SKM-1 treated with dmso at 0.1 percent for 144 hours (cell line): ENCODE data around the gene LYG2.
"Not testable (repeated sequence)": the region's sequence is repeated elsewhere in the genome, so short reads cannot be mapped to it uniquely, and the experiment has no call there.

ENCODE experiments used
- DNase-seq: peaks from one replicate; lab custom pipeline; 2025; ENCODE audit not compliant: unreplicated experiment; lab: John Stamatoyannopoulos, UW

LYG2 gene, protein sequence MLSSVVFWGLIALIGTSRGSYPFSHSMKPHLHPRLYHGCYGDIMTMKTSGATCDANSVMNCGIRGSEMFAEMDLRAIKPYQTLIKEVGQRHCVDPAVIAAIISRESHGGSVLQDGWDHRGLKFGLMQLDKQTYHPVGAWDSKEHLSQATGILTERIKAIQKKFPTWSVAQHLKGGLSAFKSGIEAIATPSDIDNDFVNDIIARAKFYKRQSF

DNA sequence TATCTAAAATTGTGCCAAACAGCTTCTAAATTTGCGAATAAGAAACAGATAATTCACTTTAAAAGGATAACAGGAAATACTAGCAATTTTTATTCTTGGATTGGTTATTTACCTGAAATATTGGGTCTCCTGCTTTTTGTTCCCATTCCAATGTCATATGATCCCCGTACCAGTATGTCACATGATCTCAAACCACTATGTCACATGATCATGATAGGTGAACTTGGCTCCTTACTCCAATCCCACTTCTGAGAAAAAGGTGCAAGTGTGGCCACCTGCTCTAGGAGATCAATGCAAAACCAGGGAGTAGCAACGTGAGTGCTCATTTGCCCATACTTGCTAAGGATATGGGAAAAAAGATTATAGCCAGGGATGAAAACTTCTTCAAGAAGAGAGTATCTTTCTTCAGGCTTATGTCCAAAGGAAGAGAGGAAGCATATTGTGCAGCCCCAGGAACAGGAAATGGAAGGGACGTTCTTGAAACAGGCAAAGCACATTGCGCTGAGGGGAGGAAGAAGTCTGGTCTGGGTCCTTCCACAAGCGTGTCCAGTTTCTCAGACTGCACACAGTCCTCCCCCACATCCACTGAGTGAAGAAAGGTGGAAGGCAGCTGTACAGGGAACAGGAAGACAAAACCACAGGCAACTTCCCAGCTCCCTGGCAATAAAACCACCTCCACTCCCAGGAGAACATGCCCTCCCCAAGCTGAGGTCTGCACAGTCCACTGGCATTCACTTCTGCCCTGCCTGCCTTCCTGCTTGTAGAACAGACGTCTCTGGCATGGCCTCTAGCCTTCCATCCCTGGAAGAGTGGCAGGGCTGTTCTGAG, at the start of gene LYG2:
LYG2 (minus strand) TSS at position 176 of the 828 bp plus-strand sequence. CDS start 1,406 bp downstream, outside the sequence.
- no peak for DNase-seq

DNA sequence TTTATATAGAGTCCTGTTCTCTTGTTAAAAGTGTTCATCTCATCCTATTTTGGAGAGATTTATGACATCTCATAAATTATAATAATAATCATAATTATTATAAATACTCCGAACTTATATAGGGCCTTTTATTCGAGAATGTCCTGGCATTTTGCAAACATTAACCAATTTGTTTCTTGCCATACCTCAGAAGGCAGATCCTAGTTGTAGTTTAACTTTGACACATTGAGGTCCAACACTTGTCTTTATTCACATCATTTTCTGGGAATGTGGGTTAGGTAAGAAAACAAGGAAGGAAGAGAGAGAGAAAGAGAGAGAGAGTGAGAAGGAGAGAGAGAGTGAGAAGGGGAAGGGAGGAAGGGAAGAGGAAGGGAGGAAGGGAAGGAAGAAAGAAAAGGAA, 45.6 kb upstream of the LYG2 start, which contains the start of gene LYG1:
LYG1 (minus strand) TSS at position 101 of the 400 bp plus-strand sequence. CDS start 5,527 bp downstream, outside the sequence.
- DNase-seq = not testable (repeated sequence)

DNA sequence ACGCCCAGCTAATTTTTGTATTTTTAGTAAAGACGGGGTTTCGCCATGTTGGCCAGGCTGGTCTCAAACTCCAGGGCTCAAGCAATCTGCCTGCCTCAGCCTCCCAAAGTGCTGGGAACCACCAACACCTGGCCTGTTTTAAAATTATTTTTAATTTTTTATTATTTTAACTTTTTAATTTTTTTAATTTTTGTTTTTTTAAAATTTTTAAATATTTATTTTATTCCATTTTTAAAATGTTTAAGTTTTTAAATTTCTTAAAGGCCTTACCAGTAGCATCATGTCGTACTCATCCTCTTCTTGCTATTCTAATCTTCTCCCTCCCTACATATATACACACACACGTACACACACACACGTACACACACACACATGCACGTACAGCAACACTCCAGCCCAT, 44.1 kb upstream of the LYG2 start:
- DNase-seq = no peak

DNA sequence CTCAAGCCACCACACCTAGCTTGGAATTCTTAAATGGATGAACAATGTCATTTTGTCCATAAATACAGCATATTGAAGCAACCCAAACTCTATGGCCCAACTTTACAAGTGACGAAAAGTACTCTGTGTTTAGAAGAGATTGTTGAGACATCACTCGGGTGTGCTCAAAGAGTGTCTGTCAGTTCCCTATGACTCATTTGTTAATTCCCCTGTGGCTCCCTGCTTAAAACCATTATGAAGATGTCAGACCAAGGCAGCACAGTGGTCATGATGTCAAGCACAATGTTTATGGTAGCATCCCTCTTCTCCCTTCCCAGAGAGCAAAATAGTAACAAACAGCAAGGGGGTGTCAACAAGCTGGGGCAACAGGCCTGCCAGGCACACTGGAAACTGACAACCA, 42.5 kb upstream of the LYG2 start:
- DNase-seq = no peak

DNA sequence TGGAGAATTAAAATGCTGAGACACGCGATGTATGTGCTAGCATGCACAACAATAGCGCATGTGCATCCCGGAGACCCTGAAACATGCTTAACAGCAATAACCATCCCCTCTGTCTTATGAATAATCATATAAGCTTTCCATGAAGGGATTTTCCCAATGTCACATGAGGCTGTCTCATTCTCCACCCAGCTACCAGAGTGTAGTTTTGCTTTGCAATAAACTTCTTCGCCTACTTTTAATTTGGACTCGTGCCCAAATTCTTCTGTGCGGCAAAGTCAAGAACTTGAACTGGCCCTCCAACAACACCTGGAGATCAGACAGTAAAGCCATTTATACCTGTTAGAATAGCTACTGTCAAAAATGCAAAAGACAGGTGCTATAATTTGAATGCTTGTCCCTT, 30.1 kb upstream of the LYG2 start:
- no peak for DNase-seq

DNA sequence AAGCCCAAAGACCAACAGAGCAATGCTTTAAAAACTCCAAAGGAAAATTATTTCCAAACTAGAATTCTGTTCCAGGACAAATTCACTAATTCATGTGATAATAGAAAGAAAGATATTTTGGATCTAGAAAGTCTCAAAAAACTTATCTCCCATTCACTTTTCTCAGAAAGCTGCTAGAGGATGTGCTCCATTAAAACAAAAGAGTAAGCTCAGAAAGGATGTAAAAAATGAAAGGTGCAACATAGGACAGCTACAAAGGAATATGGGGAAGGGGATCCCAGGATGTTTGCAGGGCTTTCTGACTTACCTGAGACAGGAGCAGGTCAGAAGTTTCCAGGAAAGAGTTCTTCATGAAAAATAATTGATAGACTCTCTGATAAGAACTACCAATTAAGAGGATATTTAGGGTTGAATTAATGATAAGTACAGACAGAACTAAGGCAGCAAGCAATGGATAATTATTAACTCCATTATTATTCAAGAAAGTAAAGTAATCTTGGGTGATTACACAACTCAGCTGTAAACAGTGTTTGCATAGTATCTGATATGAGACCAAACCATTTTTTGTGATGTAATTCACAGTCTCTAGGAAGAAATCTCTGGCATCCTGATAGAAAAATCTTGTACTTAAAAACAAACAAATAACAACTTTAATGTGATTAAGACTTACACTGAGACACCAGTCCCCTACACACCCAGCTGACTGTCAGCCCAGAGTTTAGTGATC, 24.7 kb upstream of the LYG2 start:
- no peak for DNase-seq

DNA sequence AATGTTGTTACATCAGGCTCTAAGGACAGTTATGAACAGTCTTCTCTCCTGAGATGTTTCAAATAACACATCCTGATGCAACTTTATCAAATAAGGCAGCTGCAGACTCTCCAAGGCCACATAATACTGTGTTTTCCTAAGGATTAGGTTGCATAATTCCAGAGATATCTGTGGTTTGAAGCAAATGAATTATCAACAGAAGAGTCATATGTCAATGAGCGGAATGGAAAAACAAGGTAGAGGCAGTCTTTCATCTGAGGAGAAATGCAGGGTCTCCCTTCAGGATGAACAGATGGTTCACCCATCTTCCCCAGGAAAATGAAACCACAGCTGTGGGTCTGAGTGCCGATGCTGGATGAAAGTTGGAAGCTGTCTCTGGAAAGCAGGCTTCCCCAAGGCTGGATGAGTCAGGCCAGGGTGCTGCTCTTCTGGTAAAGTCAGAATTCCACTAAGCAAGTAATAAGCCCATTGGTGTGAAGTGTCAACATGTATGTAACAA, 23.4 kb upstream of the LYG2 start:
- no peak for DNase-seq

DNA sequence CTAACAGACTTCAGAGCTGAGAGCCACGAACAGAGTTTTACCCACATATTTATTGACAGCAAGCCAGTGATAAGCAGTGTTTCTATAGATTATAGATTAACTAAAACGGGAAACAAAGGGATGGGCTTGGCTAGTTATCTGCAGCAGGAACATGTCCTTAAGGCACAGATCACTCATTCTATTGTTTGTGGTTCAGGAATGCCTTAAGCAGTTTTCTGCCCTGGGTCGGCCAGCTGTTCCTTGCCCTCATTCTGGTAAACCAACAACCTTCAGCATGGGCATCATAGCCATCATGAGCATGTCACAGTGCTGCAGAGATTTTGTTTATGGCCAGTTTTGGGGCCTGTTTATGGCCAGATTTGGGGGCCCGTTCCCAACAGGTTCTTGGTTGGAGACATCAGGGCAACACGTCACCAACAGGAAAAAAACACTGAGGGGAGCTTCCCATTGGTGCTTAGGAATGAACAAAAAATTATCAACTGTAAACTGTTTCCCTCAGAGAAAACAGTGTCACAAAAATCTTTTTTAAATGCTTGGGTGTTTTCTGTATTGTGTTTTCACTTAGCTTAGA, 22.8 kb upstream of the LYG2 start:
- DNase-seq = not testable (repeated sequence)

DNA sequence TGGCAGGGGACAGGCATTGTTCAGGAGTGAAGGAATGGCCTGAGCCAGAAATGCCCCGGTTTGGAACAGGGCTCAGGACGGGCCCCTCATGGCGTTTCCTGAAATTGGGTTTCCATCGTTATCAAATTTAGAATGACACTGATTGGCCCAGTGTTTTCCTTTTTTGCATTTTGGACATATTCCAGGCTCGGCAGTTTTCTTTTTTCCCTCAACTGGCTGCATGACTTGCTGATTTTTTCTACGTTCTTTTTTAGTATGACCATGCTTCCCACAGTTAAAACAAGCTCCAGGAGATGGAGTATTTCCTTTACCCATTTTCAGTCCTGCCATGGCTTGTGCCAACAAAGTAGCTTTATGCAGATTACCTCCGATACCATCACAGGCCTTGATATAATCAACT, 20.4 kb upstream of the LYG2 start:
- no peak for DNase-seq

DNA sequence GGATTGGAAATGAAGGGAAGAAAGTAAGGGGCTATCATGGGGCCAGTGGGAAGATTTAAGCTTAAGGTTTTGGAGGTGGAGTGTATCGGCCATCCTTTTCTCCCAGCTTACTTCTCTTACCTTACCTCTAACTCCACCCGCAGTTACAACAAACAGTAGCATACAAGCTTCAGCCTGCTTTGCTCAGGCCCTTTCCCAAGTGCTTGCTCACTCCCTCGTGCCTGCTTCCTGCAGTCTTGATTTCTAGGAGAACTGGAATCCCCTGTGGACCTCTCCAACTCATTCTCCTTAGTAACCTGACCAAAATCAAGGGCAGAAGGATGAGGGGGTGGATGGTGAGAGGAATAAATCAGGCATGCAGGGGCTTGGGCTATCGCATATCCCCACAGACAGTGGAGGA, 5.8 kb upstream of the LYG2 start:
- DNase-seq = no peak

DNA sequence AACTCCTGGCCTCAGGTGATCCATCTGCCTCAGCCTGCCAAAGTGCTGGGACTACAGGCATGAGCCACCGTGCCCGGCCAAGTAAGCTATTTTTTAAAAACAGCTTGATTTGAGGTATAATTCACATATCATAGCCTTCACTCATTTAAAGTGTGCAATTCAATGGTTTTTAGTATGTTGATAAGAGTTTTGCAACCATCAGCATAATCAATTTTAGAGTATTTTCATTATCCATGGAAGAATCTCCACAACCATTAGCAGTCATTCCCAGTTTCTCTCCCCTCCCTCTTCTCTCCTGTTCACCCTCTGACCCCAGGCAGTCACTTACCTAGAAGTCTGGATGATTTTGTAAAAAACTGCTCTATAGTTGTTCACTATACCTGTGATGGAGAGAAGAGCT, 4.7 kb upstream of the LYG2 start:
- DNase-seq = no peak

DNA sequence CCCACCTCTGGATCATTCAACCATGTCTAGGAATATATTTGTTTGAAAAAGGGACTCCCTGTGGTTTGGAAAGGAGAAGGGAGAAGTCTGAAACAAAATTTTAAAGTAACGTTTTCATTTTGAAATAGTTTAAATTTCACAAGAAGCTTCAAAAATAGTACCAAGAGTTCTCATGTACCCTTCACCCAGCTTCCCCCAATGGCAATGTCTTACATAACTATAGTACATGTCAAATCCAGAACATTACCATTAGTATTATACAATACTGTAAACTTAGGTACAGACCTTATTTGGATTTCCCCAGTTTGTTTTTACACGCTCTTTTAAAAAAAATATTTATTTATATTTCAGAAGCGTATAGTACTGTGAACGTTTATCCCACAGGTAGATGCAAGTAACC, 4.0 kb upstream of the LYG2 start:
- no peak for DNase-seq

DNA sequence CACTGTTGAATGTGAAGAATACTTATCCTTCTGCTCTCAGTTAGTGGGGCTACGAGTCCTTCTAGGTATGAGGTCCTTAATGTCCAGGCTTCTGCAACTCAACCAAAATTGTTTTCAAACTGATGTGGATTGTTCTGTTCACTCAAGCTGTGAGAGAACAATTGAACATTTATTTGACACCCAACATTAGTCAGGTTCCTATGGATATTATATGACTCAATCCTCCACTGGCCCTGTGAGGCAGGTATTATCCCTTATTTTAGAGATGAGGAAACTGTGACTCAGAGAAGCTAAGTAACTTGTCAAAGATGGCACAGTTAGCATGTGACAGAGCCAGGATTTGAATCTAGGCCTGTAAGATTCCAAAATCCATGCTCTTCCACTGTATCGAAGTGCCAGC, 1.2 kb upstream of the LYG2 start:
- no peak for DNase-seq

DNA sequence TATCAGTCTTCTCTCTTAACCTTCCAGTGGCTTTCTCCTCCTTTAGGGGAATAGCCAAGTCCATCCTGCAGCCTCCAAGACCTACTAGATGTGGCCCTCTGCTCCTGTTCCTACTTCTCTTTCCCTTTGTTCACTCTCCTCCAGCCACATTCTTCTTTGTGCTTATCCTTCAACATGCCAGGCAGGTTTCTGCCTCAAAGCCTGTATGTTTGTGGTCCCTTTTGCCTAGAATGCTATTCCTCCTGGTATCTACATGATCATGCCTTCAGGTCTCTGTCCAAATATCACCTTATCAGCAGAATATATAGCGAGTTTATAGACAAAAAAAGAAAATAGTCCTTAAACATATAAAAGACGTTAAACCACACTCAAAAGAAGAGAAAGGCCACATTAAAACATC, 5.5 kb downstream of the LYG2 start:
- no peak for DNase-seq

DNA sequence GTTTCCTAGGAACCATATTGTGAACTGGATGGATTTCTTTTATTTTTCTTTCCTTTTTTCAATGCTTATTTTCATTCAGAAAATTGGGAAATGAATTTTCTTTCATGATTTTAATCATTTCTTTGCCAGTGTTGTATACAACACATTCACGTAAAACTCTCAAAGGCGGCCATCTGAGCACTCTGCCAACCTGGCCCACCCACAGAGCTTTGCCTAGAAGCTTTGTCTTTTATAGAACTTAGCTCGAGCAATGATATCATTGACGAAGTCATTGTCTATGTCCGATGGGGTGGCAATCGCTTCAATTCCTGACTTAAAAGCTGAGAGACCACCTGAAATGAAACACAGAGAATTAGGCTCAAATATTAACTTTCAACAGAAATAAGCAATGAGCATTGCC, 13.3 kb downstream of the LYG2 start:
- no peak for DNase-seq

DNA sequence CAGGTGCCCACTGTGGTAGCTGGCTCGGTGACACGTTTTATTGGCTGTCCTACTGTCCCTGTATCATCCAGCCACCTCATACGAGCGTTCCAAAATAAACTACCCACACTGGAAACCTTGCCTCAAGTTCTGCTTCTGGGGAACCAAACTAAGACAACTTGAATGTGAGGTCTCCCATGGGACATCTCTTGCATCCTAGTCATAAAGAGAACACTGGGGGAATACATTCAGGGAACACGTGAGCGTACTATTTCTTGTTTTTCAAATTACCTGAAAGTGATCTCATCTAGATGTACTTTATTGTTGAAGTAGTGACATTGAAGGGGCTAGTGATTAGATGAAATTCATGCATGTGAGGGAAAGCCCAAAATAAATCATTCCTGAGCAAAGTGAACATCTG, 15.0 kb downstream of the LYG2 start:
- no peak for DNase-seq

DNA sequence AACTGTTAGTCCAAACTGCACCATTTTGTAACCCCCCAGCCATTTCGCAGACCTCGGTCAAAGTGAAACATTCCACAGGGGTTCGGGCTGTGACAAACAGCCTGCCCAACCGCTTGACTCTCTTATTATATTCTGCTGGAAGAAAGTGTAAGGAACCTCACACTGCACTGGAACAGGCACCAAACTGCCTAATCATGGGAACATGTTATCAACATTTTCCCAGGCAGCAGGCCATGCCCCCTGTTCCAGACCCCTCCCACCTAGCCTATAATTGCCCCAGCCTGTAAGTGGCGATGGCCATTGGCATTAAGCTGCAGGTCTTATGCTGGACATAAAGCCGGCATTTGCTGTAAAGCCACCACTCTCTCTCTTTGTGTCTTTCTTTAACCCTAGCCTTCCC, 16.9 kb downstream of the LYG2 start:
- no peak for DNase-seq

DNA sequence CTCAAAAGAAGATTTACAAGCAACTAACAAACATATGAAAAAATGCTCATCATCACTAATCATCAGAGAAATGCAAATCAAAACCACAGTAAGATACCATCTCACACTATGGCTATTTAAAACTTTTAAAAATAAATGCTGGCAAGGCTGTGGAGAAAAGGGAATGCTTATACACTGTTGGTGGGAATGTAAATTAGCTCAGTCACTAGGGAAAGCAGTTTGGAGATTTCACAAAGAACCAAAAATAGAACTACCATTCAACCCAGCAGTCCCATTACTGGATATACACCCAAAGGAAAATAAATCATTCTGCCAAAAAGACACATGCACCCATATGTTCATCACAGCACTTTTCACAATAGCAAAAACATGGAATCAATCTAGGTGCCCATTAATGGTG, 22.3 kb downstream of the LYG2 start:
- DNase-seq = not testable (repeated sequence)

DNA sequence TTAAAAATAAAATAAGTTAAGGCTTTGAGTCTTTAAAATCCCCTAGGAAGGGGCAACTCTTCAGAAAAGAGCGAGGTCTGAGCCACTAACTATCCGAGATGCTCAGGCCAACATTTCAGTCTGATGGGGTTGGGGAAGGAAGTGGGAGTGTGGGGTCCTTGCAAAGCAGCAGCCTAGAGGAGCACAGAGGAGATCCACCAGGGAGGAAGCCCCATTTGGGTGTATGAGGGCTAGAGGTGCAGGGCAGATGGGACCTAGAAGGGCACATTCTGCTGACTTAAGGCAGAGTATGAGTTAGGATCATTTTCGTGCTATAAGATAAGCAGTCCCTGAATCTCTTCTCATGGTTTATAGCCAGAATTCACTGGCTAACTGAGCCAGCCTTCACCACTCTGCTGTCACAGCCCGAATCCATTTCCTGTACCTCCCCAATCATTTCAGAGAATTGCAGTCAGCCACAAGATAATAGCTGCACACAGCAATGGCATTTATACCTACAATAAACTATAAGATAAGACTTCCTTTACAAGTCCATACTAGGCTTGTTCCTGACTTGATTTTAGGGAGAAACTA, 37.5 kb downstream of the LYG2 start:
- no peak for DNase-seq

DNA sequence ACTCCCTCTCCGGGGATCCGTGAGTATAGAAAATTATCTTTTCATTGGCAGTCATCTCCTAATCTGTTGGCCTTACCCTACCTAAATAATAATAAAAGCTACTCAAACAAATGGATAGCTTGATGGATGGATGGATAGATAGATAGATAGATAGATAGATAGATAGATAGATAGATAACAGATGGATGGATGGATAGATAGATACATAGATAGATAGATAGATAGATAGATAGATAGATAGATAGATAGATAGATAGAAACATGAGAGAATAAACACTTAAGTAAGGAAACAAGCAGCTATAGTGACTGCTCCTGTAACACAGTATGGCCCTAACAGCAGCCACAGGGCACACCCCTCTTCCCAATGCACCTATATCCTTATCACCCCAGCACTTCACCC, 39.4 kb downstream of the LYG2 start:
- DNase-seq = no peak

DNA sequence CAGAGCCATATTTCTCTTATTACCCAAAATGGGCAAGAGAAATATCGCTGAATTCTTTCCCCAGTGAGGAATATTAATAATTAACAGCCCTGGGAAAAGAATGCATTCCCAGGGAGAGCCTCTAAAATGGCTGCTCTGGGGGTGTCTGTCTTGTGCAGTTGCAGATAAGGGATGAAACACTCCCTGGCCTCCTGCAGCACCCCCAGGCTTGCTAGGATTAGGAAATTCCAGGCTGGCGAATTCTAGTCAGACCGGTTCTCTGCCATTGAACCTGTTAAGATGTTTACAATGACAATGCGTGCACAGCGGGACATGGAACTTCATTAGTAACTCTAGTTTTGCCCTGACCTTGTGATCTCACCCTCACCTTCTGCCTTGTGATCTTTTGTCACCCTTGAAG, 50.0 kb downstream of the LYG2 start:
- DNase-seq = no peak
